Tibial nerve (tissue), 4 donors: Measurements from ENCODE around the gene ELAPOR1.

Experiments
- CTCF ChIP-seq, 5 experiments: fragments of 200-600 bp in 3 of 5; fragments of 450-650 bp in 2 of 5; sonication (generic) in 3 of 5; IDR thresholded peaks; one replicate each; pipeline ENCODE4 v1.5.1; 2016 to 2019; ENCODE audit warnings: antibody characterized with exemption in 5 of 5, mild to moderate bottlenecking in 3 of 5, moderate library complexity in 2 of 5
- EP300 ChIP-seq, 2 donors: sonication (generic); formaldehyde crosslinking; IDR thresholded peaks; one replicate each; pipeline ENCODE4 v1.6.1; 2017; ENCODE audit warnings: antibody characterized with exemption in 2 of 2, mild to moderate bottlenecking in 1 of 2
- POLR2A ChIP-seq, 2 donors: fragments of 450-650 bp; IDR thresholded peaks; one replicate each; pipeline ENCODE4 v1.6.1; 2017; ENCODE audit warnings: antibody characterized with exemption in 2 of 2, mild to moderate bottlenecking in 2 of 2, moderate library complexity in 2 of 2

GRCh38 chr1:109091839-109092193 is 22.1 kb upstream of the ELAPOR1 start:
- TF ChIP-seq CTCF (IDR thresholded peaks at IDR 0.05) (no peak), POLR2A (IDR thresholded peaks at IDR 0.05) (no peak), EP300 (IDR thresholded peaks at IDR 0.05) (no peak)
